ENCODE measurements around the gene XKR7.
"Not testable (repeated sequence)": the region's sequence is repeated elsewhere in the genome, so short reads cannot be mapped to it uniquely, and the experiment has no call there.

XKR7 gene, protein sequence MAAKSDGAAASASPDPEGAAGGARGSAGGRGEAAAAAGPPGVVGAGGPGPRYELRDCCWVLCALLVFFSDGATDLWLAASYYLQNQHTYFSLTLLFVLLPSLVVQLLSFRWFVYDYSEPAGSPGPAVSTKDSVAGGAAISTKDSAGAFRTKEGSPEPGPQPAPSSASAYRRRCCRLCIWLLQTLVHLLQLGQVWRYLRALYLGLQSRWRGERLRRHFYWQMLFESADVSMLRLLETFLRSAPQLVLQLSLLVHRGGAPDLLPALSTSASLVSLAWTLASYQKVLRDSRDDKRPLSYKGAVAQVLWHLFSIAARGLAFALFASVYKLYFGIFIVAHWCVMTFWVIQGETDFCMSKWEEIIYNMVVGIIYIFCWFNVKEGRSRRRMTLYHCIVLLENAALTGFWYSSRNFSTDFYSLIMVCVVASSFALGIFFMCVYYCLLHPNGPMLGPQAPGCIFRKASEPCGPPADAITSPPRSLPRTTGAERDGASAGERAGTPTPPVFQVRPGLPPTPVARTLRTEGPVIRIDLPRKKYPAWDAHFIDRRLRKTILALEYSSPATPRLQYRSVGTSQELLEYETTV

DNA sequence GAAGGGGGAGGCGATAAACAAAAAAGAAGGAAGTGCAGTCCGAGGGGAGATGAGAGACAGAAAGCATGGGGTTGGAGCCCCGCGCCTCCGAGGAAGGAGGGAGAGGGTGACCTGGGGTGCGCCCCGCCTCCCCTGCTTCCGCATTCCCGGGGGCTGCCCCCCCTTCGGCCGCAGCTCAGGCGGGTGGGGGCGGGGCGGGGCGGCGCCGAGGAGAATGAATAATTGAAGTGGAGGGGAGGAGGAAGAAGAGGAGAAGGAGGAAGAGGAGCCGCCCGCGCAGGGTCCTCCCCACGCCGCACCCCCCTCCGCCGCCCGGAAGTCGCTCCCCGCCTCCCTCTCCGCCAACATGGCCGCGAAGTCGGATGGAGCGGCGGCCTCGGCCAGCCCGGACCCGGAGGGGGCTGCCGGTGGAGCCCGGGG is at the start of gene XKR7:
Gene XKR7 (plus strand): TSS at position 322 of the 420 bp plus-strand sequence. CDS start 25 bp downstream, at position 347.
- no peak for DNase-seq (ENCODE audit: low read depth in 2 of 2)

DNA sequence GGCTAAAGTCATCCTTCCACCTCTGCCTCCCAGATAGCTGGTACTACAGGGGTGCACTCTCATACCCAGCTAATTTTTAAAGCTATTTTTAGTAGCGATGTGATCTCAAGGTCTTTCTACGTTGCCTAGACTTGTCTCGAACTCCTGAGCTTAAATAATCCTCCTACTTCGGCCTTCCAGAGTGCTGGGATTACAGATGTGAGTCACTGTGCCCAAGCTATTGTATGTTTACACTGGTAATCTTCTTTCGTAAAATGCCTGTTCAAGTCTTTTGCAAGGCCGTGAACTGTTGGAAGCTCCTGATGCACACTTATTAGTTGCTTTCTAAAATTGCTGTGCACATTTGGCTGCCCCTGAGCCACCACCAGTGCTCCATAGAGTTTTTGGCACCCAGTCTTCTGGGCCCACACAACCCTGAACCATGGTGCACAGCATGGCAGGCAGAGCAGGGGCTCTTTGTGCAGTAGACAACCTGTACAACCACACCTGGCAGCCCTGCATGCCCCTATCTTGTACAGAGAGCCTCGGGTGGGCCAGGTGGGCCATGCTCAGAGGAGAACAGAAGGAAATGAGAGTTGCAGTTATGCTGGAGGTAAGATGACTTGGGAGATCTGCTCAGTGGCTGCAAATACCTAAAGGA is 49.4 kb upstream of the XKR7 start:
- no peak for DNase-seq (ENCODE audit: low read depth in 2 of 2)

DNA sequence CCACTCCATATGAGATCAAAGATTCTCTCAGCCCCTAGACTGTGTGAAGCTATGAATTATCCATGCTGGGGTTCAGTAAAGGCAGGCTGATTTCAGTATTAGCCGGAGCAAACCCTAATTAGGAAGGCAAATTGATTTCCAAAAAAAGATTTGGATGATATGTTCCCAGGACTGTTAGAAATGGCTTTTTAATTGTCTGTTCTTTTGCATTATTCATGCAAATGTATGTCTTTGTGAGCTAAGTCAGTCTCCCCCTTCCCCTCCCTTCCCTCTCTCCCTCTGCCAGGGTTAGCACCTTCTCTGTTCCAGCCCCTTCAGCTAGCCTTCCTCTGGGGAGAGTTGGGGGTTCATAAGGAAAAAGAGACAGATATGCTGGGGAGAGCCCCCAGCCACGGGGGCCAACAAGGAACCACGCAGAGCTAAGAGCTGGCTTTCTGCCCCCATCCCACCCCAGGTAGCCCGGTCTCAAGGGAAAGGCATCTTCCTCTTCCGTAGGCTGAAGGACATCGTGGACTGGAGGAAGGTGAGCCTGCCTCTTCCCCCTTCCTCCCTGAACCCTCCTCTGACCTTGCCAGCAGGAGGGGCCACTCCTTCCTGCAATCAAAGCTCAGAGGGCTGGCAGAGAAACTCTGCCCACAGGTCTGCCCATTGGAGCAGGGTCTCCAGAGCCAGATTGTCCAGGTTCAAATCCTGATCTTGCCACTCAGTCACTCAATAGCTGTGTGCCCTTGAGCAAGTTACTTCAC is 48.4 kb upstream of the XKR7 start:
- DNase-seq (ENCODE audit: low read depth in 2 of 2): no peak

DNA sequence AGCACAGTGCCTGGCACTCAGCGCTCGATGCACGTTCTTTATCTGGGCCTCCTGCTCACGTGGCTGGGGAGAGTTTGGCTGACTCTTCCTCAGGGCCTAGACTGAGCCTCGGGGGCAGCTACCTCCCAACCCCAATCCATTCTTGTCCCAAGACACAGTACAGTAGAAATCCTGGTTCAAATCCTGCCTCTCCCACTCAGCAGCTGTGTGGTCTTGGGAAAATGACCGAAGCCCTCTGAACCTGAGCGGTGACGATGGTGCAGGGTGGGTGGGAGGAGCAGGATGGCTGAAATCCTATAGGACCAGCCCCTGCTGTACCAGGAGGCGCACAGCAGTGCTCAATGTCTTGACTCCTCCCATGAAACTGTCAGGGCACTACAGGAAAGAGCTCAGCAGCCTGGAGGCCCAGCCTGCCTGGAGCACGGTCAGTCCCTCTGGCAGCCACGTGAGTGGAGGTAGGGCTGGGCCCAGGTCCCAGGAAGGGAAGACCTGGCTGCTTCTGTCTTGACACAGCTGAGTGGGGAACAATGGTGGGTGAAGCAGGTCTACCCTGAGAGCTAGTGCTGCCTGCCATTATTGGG is 47.6 kb upstream of the XKR7 start:
- no peak for DNase-seq (ENCODE audit: low read depth in 2 of 2)

DNA sequence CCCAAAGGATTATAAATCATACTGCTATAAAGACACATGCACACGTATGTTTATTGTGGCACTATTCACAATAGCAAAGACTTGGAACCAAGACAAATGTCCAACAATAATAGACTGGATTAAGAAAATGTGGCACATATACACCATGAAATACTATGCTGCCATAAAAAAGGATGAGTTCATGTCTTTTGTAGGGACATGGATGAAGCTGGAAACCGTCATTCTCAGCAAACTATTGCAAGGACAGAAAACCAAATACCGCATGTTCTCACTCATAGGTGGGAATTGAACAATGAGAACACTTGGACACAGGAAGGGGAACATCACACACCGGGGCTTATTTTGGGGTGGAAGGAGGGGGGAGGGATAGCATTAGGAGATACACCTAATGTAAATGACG is 46.5 kb upstream of the XKR7 start:
- not testable (repeated sequence) for DNase-seq (ENCODE audit: low read depth in 2 of 2)

DNA sequence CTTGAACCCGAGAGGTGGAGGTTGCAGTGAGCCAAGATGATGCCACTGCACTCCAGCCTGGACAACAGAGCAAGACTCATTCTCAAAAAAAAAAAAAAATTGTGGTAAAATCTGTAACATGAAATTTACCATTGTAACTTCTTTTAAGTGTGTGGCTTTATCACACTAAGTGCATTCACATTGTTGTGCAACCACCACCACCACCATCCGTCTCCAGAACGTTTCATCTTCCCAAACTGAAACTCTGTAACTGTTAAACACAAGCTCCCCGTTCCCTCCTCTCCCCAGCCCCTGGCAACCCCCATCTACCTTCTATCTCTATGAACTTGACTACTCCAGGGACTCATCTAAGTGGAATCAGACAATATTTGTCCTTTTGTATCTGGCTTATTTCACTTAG is 45.8 kb upstream of the XKR7 start:
- DNase-seq (ENCODE audit: low read depth in 2 of 2): no peak

DNA sequence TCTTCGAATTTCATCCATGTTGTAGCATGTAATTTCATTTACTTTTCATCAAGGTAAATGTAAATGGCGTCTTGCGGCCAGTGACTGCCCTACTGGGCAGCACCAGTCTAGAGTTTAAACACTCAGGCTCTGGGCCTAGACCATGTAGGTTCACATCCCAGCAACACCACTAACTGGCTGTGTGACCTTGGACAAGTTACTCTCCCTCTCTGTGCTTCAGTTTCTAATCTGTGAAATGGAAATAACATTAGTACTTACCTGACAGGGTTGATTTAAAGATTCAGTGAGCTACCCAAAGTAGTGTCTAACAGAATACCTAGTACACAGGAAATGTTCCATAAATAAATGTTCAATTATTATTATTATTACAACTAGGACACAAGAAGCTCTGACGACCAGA is 45.4 kb upstream of the XKR7 start:
- no peak for DNase-seq (ENCODE audit: low read depth in 2 of 2)

DNA sequence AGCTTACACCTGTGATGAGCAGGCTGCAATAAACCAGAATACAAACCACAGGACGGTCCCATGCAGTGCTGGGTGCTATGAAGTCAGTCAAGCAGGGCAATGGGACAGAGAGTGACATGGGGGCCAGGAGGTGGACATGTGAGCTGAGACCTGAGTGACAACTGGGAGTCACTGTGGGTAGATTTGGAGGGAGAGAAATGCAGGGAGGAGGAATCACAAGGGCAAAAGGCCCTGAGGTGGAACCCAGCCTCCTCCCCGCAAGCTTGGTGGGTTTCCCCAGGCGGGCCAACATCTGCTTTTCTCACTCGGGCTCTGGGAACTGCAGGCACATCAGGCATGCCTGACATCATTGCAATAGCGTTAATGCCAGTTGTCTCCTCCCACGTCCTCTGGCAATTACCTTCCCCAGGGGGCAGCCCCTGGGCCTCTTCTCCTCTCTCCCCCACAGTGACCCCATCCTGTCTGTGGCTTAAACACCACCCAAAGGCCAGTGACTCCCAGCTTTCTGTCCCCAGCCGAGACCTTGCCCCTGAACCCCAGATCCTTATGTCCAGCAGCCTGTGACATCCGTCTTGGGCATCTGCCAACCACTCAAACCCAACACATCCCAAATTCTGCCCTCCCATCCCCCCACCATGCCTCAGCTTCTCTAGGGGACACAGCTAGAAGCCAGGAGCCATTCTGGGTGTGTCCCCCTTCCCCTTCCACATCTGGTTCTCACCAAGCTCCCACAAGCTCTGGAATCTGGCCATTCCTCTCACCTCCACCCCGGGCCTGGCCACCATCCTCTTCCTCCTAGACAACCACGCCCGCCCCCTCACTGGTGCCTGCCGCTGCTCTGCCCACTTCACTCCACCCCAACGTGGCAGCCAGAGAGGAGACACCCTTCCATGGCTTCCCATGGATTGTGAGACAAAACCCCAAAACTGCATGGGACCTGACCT is 44.3 kb upstream of the XKR7 start:
- DNase-seq (ENCODE audit: low read depth in 2 of 2): no peak

DNA sequence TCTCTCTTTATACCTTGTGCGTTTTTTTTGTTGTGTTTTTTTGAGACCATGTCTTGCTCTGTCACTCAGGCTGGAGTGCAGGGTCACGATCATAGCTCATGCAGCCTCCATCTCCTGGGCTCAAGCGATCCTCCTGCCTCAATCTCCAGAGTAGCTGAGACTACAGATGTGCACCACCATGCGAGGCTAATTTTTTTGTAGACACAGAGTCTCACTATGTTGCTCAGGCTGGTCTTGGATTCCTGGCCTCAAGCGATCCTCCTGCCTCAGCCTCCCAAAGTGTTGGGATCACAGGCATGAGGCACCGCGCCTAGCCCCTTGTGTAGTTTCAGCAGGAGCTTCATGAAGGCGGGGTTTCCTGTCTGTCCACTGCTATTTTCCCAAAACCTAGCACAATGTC is 43.4 kb upstream of the XKR7 start:
- no peak for DNase-seq (ENCODE audit: low read depth in 2 of 2)

DNA sequence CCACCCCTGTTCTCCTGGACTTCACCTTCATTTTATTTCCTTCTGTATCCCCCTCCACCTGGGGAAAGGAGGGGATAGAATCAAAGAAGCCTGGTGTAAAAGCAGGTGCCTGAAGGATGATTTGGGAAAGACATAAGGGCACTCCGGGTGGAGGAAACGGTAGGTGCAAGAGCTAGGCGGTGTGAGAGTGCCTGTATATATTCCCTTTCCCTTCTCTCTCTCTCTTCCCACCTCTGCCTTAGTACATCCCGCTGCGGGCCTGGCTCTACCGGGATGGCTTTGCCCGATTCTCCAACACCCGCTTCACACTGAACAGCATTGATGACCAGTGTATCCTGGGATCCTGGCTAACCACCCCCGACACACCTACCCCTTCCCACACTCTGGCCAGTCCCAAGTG is 42.3 kb upstream of the XKR7 start:
- DNase-seq (ENCODE audit: low read depth in 2 of 2): no peak

DNA sequence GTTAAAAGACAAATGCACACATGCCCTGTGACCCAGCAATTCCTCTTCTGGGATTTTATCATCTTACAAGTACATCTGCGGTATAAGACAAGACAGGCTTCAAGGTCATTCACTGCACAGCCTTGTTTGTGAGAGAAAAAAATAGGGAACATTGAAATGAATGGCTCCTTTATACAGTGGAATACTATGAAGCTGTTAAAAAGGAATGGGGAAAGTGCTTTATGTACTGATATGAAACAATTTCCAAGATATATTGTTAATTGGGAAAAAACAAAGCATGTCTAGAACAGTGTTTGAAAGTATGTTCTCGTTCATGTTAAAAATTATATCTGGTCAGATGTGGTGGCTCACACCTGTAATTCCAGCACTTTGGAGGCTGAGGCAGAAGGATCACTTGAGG is 41.5 kb upstream of the XKR7 start:
- DNase-seq (ENCODE audit: low read depth in 2 of 2): no peak

DNA sequence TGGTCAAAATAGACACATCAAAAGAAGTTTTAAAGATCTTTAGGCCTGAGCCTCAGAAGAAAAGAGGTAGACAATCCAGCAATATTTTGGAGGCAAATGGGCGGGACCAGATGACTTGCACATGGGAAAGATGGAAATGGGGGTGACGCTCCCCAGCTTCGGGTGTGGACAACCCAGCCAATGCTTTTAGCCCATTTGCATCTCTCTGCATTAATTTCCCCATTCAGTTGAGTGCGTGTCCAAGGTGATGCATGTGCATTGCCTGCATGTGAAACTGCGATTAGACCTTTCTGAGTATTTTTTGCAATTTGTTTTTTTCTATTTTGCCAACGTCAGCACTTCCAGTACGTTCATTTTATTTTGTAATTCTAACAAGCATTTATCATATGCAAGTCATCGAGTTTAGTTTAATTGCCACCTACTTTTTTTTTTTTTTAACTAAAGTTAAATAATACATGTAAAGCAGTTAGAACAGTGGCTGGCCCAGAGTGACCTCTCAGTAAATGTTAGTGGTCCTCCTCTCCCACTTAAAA is 40.3 kb upstream of the XKR7 start:
- no peak for DNase-seq (ENCODE audit: low read depth in 2 of 2)

DNA sequence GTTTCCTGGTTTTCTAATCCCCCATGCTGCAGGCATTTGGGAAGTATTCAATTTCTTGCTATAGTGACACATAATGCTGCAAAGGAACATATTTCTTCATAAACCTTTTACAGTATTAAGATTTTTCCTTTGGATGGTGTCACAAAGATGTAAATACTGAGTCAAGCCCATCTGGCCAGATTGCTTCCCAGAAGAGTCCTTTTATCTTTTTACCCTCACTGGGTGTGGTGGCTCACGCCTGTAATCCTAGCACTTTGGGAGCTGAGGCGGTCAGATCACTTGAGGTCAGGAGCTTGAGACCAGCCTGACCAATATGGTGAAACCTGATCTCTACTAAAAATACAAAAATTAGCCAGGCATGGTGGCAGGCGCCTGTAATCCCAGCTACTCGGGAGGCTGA is 38.3 kb upstream of the XKR7 start:
- DNase-seq (ENCODE audit: low read depth in 2 of 2): not testable (repeated sequence)

DNA sequence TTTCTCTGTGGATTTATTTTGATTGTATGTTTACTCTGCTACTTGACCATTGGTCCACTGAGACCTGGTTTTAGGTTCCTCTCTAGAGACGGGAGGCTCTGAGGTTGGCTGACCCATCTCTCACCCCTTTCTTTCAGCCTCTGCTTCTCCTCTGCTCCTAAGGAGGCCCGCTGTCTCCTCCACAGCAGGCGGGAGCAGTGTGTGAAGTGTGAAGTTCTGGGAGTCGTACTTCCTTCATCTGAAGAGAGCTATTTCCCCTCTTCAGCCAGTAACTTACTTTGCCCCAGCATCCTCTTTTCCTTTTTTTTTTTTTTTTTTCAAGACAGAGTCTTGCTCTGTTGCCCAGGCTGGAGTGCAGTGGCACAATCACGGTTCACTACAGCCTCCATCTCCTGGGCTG is 37.2 kb upstream of the XKR7 start:
- DNase-seq (ENCODE audit: low read depth in 2 of 2): no peak

DNA sequence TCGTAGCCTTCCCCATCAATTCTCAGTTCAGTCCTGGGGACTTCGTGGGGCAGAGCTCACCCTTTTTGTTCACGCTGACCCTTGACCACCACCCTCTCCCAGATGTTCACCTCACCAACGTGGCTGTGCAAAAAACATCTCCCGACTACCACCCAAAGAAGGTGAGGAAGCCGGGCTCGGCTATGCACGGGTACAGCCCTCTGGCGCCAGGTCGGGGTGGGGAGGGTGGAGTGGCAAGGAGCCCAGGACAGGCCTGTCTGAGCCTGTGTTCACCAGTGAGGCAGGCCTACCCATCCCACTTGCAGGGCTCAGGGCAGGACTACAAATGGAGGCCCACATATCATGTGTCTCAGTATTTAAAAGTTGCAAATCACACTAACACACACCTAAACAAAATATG is 34.3 kb upstream of the XKR7 start:
- no peak for DNase-seq (ENCODE audit: low read depth in 2 of 2)

DNA sequence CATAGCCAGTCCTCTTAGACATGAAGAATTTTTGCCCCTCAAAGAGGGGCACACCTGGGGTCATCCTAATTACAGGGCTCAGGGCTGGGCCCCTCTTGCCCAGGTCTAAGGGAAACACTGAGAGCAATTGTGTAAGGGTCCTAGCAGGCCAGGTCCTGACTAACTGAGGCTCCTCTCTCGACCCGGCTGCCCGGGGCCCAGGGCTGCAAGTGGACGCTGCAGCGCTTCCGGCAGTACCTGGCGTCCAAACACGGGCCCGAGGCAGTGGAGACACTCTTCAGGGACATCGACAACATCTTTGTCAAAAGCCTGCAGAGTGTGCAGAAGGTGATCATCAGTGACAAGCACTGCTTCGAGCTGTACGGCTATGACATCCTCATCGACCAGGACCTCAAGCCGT is 33.5 kb upstream of the XKR7 start:
- no peak for DNase-seq (ENCODE audit: low read depth in 2 of 2)

DNA sequence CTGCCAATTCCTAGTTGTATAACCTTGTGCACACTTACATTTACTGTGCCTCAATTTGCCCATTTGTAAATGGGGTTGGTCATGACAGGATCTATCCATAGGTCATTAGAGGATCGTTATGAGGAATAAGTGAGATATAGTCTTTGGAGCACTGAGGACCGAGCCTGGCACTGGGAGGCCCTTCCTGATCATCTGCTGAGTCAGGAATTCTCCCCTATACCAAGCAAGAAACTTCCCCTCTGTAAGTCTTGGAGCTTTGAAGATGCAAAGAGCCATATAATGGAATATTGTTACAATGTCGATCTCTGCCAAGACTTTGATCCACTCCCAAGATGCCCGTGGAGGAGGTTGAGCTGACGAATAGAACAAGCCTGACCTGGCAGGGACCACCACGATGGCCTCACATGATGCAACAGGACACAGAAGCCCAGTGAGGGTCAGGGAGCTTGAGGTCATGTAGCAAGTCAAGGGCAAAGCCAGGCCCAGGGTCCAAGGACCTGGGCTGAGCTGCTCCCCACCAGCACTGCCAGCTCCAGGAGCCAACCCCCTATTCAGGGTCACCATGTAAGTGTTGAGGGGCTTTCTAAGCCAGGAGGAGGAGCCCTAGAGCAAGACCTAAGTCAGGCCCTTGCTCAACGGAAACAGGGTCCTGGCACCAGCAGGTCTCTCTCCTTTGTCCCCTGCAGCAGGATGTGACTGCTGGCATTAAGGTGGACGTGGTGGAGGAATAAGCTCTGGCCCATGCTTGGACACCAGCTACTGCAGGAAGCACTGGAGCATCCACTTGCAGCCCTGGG is 32.8 kb upstream of the XKR7 start:
- DNase-seq (ENCODE audit: low read depth in 2 of 2): no peak

DNA sequence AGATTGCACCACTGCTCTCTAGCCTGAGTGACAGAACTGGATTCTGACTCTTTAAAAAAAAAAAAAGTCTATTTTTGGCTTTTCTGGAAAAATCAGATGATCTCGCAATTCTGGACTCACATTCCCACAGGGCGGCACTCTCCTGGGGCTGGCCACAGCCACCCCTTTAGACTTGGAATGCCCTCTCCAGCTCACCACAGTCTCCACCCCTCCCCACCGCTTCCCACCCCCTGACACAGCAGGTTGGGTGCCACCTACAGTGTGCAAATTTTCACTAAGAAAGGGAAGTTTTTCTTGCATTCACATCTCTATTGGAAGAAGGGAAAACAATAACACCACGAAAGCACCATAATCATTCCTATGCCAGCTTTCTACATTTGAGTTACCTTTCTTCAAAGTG is 31.5 kb upstream of the XKR7 start:
- DNase-seq (ENCODE audit: low read depth in 2 of 2): no peak

DNA sequence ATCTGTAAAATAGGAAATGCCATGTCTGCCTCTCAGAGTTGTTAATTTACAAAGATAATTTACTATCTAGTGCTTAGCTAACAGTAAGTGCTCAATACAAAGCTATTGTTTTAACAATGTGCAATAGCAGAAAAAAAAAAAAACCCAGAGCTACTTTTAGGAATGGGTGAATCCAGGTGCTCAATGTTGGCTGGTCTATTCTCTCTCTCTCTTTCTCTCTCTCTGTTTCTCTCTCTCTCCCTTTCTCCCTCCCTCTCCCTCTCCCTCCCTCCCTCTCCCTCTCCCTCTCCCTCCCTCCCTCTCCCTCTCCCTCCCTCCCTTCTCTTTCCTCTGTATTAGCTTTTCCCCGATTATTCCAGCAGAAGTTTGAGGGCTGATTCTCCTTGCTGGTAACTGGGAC is 30.1 kb upstream of the XKR7 start:
- DNase-seq (ENCODE audit: low read depth in 2 of 2): no peak

DNA sequence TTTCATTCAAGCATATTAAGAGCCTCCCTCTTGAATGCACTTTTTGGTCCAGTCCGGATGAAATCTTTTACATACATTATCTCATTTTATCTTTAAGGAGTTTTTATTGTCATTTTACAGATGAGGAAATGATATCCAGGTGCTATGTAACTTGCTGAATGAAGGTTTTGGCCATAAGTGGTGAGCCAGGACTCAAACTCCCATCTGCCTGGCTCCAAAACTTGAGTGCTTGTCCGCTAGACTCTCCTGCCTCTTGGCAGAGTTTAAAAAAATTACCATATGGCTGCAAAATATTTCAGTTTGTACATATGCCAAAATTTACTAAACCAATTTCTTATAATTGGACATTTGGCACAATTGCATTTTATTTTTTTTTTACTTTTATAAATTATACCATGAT is 28.3 kb upstream of the XKR7 start:
- no peak for DNase-seq (ENCODE audit: low read depth in 2 of 2)

Measured in stimulated activated CD8-positive, alpha-beta memory T cell treated with anti-CD3 and anti-CD28 coated beads, Interleukin-7, amount 100 ng/mL, for 1 hour (primary cell).